Spleen (tissue), 11 donors: Measurements from ENCODE around the gene SUN2. TPM values are rescaled to one million over a fixed set of nuclear protein-coding genes. Genes with fewer than 3 reads are reported as not detected.

Source experiments
- DNase-seq: peaks from one replicate; pipeline ENCODE4 v3.0.0-alpha.2; 2020
- H3K27ac ChIP-seq, 8 donors: fragments of 200-600 bp; sonication (generic) in 7 of 8; 1 replicate in 4 of 8; 2 replicates in 4 of 8; pipeline versions ENCODE4 v1.5.0 to v1.8.0; 2016 to 2021; ENCODE audit warnings: inconsistent platforms in 4 of 8, mild to moderate bottlenecking in 4 of 8, moderate library complexity in 1 of 8
- H3K27me3 ChIP-seq, 7 donors: fragments of 200-600 bp; sonication (generic) in 6 of 7; replicated peaks in 1 of 7; 1 replicate in 4 of 7; 2 replicates in 3 of 7; pipeline versions ENCODE4 v1.5.0 to v1.8.0; 2016 to 2021; ENCODE audit warnings: inconsistent platforms in 3 of 7, mild to moderate bottlenecking in 1 of 7
- H3K36me3 ChIP-seq, 6 donors: fragments of 200-600 bp; sonication (generic) in 5 of 6; 1 replicate in 4 of 6; 2 replicates in 2 of 6; pipeline versions ENCODE4 v1.5.0 to v1.8.0; 2016 to 2021; ENCODE audit warnings: inconsistent platforms in 2 of 6
- H3K4me1 ChIP-seq, 6 donors: fragments of 200-600 bp; sonication (generic) in 5 of 6; 1 replicate in 3 of 6; 2 replicates in 3 of 6; pipeline versions ENCODE4 v1.5.0 to v1.8.0; 2016 to 2021; ENCODE audit warnings: inconsistent platforms in 3 of 6
- H3K4me3 ChIP-seq, 8 donors: fragments of 200-600 bp; sonication (generic) in 7 of 8; 1 replicate in 4 of 8; 2 replicates in 4 of 8; pipeline versions ENCODE4 v1.5.0 to v1.8.0; 2016 to 2021; ENCODE audit warnings: inconsistent platforms in 4 of 8, mild to moderate bottlenecking in 4 of 8, moderate library complexity in 2 of 8
- H3K9me3 ChIP-seq, 8 donors: fragments of 200-600 bp; sonication (generic) in 7 of 8; 1 replicate in 4 of 8; 2 replicates in 4 of 8; pipeline versions ENCODE4 v1.5.0 to v1.8.0; 2016 to 2021; ENCODE audit warnings: inconsistent platforms in 4 of 8
- POLR2A ChIP-seq, 3 donors: fragments of 450-650 bp; IDR thresholded peaks; one replicate each; pipeline ENCODE4 v1.5.1; 2017; ENCODE audit warnings: antibody characterized with exemption in 3 of 3, mild to moderate bottlenecking in 1 of 3
- POLR2AphosphoS5 ChIP-seq, 3 donors: sonication (generic); formaldehyde crosslinking; IDR thresholded peaks; one replicate each; pipeline ENCODE4 v1.5.1; 2017; ENCODE audit warnings: antibody characterized with exemption in 3 of 3
- WGBS, 5 donors: extraction: QIAGEN DNeasy Blood & Tissue Kit in 3 of 5; methylation state at CpG; one replicate each; pipeline versions ENCODE4 v1.1.5 to v1.1.7; 2013 to 2018; 5-methylcytosine and 5-hydroxymethylcytosine counted together
- intact Hi-C: fragments of 100-400 bp; cut with DNase I; formaldehyde crosslinking; loops from one replicate; pipeline ENCODE4 v1.15.0; 2023; ENCODE audit warnings: low total_unique reads
- polyA plus RNA-seq, 3 donors: library from polyadenylated mRNA; stranded (reverse); fragments of 200-250 nt; gene quantifications; one replicate each; pipeline ENCODE4 v1.2.1, GENCODE V29; 2013
- small RNA-seq, 4 donors: library from RNA; depleted of rRNA; stranded (forward); fragments of <200 nt; gene quantifications; one replicate each; pipeline ENCODE3, GENCODE V24; 2016
- total RNA-seq, 7 donors: library from RNA; depleted of rRNA in 3 of 7; stranded (reverse); fragments of >200 nt in 3 of 7; fragmentation: NEBNext Ultra II Directional in 4 of 7; extraction: Animal tissue kit (Norgen Biotek cat#: 25700) in 4 of 7; gene quantifications; one replicate each; pipeline versions ENCODE4 v1.1.0 to v1.2.1, GENCODE V29; 2016 to 2021
- TF ChIP-seq, protein P1 (sequence below), 11 experiments: fragments of 200-600 bp in 7 of 11; fragments of 450-650 bp in 4 of 11; sonication (generic) in 4 of 11; IDR thresholded peaks in 8 of 11; conservative IDR thresholded peaks in 3 of 11; 1 replicate in 7 of 11; 2 replicates in 4 of 11; pipeline versions ENCODE4 v1.4.0 to v1.8.0; 2016 to 2021; ENCODE audit warnings: antibody characterized with exemption in 11 of 11, inconsistent platforms in 4 of 11, mild to moderate bottlenecking in 1 of 11
- donor health status: healthy with polysubstance abuse.
- donor health status: DM: no; HTN: no; CAD: no; lungs with moderate emphysema.
- donor health status: DM: no; HTN: no; CAD: no.
- donor health status: Bipolar disorder and iron deficiency.
- donor health status: healthy.
- donor health status: DM: no; HTN: no; CAD: no.
- donor health status: DM: yes; HTN: yes; CAD: no.

SUN2 gene
- total and polyA plus RNA-seq, 10 donors: 35.4 to 455 (median 208) TPM

DNA sequence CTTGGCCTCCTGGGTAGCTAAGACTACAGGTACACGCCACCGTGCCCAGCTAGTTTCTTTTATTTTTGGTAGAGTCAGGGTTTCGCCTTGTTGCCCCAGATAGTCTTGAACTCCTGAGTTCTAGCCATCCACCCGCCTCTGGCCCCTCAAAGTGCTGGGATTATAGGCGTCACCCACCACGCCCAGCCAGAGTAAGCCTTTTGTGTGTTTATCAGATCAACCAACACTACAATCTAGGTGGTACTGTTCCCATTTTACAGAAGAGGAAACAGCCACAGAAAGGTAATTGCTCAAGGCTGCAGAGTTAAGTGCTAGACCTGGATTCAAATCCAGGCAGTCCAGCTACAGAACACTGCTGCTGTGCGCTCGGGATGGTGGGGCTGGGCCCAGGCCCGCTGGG lies 70.9 kb downstream of the SUN2 start:
- H3K4me3 ChIP-seq: no peak overlapping the region
- 91 to 96% (median 94%) methylated on average over 9 of the region's 9 CpGs for WGBS, 5 donors
- H3K36me3 ChIP-seq: peaks cover 0 to 73% (median 63%) of the 10 kb centered on the region in 6 donors
- intact Hi-C loops: no loop called here
- H3K27ac ChIP-seq: no peak overlapping the region
- H3K4me1 ChIP-seq: peaks cover 6 to 31% (median 16%) of the 10 kb centered on the region in 6 donors
- H3K9me3 ChIP-seq: no peaks in the 10 kb centered on the region
- DNase-seq: no peak
- TF ChIP-seq POLR2A (IDR thresholded peaks at IDR 0.05): no peak
- TF ChIP-seq, protein P1, sequence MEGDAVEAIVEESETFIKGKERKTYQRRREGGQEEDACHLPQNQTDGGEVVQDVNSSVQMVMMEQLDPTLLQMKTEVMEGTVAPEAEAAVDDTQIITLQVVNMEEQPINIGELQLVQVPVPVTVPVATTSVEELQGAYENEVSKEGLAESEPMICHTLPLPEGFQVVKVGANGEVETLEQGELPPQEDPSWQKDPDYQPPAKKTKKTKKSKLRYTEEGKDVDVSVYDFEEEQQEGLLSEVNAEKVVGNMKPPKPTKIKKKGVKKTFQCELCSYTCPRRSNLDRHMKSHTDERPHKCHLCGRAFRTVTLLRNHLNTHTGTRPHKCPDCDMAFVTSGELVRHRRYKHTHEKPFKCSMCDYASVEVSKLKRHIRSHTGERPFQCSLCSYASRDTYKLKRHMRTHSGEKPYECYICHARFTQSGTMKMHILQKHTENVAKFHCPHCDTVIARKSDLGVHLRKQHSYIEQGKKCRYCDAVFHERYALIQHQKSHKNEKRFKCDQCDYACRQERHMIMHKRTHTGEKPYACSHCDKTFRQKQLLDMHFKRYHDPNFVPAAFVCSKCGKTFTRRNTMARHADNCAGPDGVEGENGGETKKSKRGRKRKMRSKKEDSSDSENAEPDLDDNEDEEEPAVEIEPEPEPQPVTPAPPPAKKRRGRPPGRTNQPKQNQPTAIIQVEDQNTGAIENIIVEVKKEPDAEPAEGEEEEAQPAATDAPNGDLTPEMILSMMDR (IDR thresholded peaks at IDR 0.05 in 8 of 11, conservative IDR thresholded peaks at IDR 0.05 in 3 of 11): no peak
- peak in 1 of 3 donors; percentile 13 for TF ChIP-seq POLR2AphosphoS5 (IDR thresholded peaks at IDR 0.05)
- no peaks in the 10 kb centered on the region for H3K27me3 ChIP-seq

Small RNAs within 50 kb of the gene (small RNA-seq; reads per million reads assigned to genes)
- gene AL021707.8: 0 reads per million in 4 donors

Other genes with a start within 250 kb of the SUN2 start
- gene DDX17, start 249.7 kb downstream of the SUN2 start, total RNA-seq: 100 to 1,000 TPM; 579 to 818 (median 658) TPM
- gene DDX17, start 249.7 kb downstream of the SUN2 start, polyA plus RNA-seq: 100 to 1,000 TPM; 150 to 224 (median 204) TPM
- 1 to 10 TPM in 3 of 7 donors, under 1 TPM in 1, not detected in 3; 0.80 to 2.7 (median 2.0) TPM for gene DMC1, start 185.8 kb downstream of the SUN2 start, total RNA-seq
- gene DMC1, start 185.8 kb downstream of the SUN2 start, polyA plus RNA-seq: under 1 TPM; 0.15 to 0.58 (median 0.16) TPM
- 1 to 10 TPM in 1 of 7 donors, under 1 TPM in 5, not detected in 1; 0.06 to 3.0 (median 0.49) TPM for gene FAM227A, start 99.6 kb downstream of the SUN2 start, total RNA-seq
- gene FAM227A, start 99.6 kb downstream of the SUN2 start, polyA plus RNA-seq: under 1 TPM; 0.02 to 0.26 (median 0.07) TPM
- 10 to 100 TPM; 20.2 to 28.5 (median 22.2) TPM for gene CBY1, start 99.4 kb downstream of the SUN2 start, total RNA-seq
- gene CBY1, start 99.4 kb downstream of the SUN2 start, polyA plus RNA-seq: 10 to 100 TPM; 24.6 to 37.2 (median 28.1) TPM
- gene TOMM22, start 74.0 kb downstream of the SUN2 start, total RNA-seq: 10 to 100 TPM; 28.6 to 59.9 (median 50.6) TPM
- 10 to 100 TPM; 24.3 to 44.3 (median 41.3) TPM for gene TOMM22, start 74.0 kb downstream of the SUN2 start, polyA plus RNA-seq
- gene JOSD1, start 55.1 kb downstream of the SUN2 start, total RNA-seq: 10 to 100 TPM; 28.5 to 54.2 (median 36.4) TPM
- gene JOSD1, start 55.1 kb downstream of the SUN2 start, polyA plus RNA-seq: 10 to 100 TPM; 10.1 to 16.3 (median 13.8) TPM
- 100 to 1,000 TPM in 2 of 7 donors, 10 to 100 TPM in 5; 76.3 to 134 (median 98.8) TPM for gene GTPBP1, start 50.1 kb downstream of the SUN2 start, total RNA-seq
- 10 to 100 TPM in 1 of 3 donors, 1 to 10 TPM in 2; 9.7 to 31.9 (median 9.9) TPM for gene GTPBP1, start 50.1 kb downstream of the SUN2 start, polyA plus RNA-seq
- gene DNAL4, start 38.1 kb upstream of the SUN2 start, total RNA-seq: 10 to 100 TPM; 10.4 to 17.6 (median 13.9) TPM
- gene DNAL4, start 38.1 kb upstream of the SUN2 start, polyA plus RNA-seq: 10 to 100 TPM in 2 of 3 donors, 1 to 10 TPM in 1; 8.6 to 16.2 (median 10.6) TPM
- 10 to 100 TPM in 1 of 7 donors, 1 to 10 TPM in 6; 3.8 to 11.5 (median 5.0) TPM for gene NPTXR, start 88.0 kb upstream of the SUN2 start, total RNA-seq
- gene NPTXR, start 88.0 kb upstream of the SUN2 start, polyA plus RNA-seq: 1 to 10 TPM in 1 of 3 donors, under 1 TPM in 2; 0.24 to 1.2 (median 0.53) TPM
- 10 to 100 TPM; 35.8 to 72.2 (median 49.2) TPM for gene CBX6, start 116.2 kb upstream of the SUN2 start, total RNA-seq
- gene CBX6, start 116.2 kb upstream of the SUN2 start, polyA plus RNA-seq: 10 to 100 TPM; 10.2 to 26.3 (median 11.3) TPM
- 100 to 1,000 TPM in 2 of 7 donors, 10 to 100 TPM in 5; 18.6 to 163 (median 68.0) TPM for gene APOBEC3A, start 201.6 kb upstream of the SUN2 start, total RNA-seq
- gene APOBEC3A, start 201.6 kb upstream of the SUN2 start, polyA plus RNA-seq: 1 to 10 TPM; 1.2 to 5.6 (median 3.9) TPM
- 10 to 100 TPM in 1 of 7 donors, 1 to 10 TPM in 5, not detected in 1; 2.5 to 14.0 (median 7.2) TPM for gene APOBEC3B, start 226.3 kb upstream of the SUN2 start, total RNA-seq
- 1 to 10 TPM; 1.2 to 3.7 (median 2.1) TPM for gene APOBEC3B, start 226.3 kb upstream of the SUN2 start, polyA plus RNA-seq